Activated CD4-positive, alpha-beta T cell treated with anti-CD3 and anti-CD28 coated beads, Interleukin-2, amount 10 ng/mL, durations not matched to agents 24 days and 14 days (primary cell): ENCODE results near the gene TANK. TPM values are rescaled to one million over a fixed set of nuclear protein-coding genes. Genes with fewer than 3 reads are reported as not detected.
A peak's percentile ranks its signal among the peaks of the same experiment; 100 is the strongest.
"Not testable (repeated sequence)": the region's sequence is repeated elsewhere in the genome, so short reads cannot be mapped to it uniquely, and the experiment has no call there.

Experiments
- DNase-seq: peaks from one replicate; pipeline ENCODE4 v3.0.0; 2022
- H3K27ac Mint-ChIP-seq: one replicate; pipeline ENCODE4 v1.8.0; 2022; ENCODE audit warnings: mild to moderate bottlenecking, mixed read lengths
- H3K27me3 Mint-ChIP-seq: one replicate; pipeline ENCODE4 v1.8.0; 2022; ENCODE audit warnings: mixed read lengths
- H3K36me3 Mint-ChIP-seq: one replicate; pipeline ENCODE4 v1.8.0; 2022; ENCODE audit warnings: low read depth, mild to moderate bottlenecking, mixed read lengths
- H3K4me1 Mint-ChIP-seq: one replicate; pipeline ENCODE4 v1.8.0; 2021; ENCODE audit warnings: mixed read lengths
- H3K4me3 Mint-ChIP-seq: one replicate; pipeline ENCODE4 v1.8.0; 2022; ENCODE audit warnings: mild to moderate bottlenecking, moderate library complexity, mixed read lengths
- H3K9me3 Mint-ChIP-seq: one replicate; pipeline ENCODE4 v1.8.0; 2021; ENCODE audit warnings: mixed read lengths
- intact Hi-C: fragments of 100-400 bp; cut with micrococcal nuclease; formaldehyde crosslinking; loops from one replicate; pipeline ENCODE4 v1.15.1; 2023
- total RNA-seq: library from RNA; stranded (reverse); gene quantifications from 2 replicates; pipeline ENCODE4 v1.2.3, GENCODE V29; 2022

TANK gene
- total RNA-seq, 1 donor from 2014 or later, result 91.2 TPM

DNA sequence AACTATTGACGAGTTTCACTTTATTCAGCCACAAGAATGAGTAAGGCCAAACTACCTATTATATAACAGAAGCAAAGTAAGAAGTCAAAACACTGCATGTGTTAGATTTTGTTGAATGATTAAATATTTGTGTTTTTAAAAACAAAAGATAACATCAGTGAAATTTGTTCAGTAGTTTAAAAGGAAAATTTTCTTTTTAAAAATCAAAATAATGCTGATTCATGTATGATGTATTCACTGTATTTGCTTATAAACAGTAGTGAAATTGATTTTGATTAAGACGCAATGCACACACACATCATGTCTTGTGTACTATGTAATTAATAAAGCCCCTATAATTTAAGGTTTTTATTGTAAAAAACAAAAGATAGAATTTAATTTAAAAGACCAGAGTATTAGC lies 74.4 kb downstream of the TANK start:
- H3K9me3 Mint-ChIP-seq, result no peaks in the 10 kb centered on the region
- H3K36me3 Mint-ChIP-seq, result peaks cover 25% of the 10 kb centered on the region
- peaks cover 2% of the 10 kb centered on the region for H3K27me3 Mint-ChIP-seq
- H3K4me3 Mint-ChIP-seq, result no peak overlapping the region
- H3K27ac Mint-ChIP-seq, result no peak overlapping the region
- intact Hi-C loops, result no loop called here
- DNase-seq, result no peak
- peaks cover 27% of the 10 kb centered on the region for H3K4me1 Mint-ChIP-seq

DNA sequence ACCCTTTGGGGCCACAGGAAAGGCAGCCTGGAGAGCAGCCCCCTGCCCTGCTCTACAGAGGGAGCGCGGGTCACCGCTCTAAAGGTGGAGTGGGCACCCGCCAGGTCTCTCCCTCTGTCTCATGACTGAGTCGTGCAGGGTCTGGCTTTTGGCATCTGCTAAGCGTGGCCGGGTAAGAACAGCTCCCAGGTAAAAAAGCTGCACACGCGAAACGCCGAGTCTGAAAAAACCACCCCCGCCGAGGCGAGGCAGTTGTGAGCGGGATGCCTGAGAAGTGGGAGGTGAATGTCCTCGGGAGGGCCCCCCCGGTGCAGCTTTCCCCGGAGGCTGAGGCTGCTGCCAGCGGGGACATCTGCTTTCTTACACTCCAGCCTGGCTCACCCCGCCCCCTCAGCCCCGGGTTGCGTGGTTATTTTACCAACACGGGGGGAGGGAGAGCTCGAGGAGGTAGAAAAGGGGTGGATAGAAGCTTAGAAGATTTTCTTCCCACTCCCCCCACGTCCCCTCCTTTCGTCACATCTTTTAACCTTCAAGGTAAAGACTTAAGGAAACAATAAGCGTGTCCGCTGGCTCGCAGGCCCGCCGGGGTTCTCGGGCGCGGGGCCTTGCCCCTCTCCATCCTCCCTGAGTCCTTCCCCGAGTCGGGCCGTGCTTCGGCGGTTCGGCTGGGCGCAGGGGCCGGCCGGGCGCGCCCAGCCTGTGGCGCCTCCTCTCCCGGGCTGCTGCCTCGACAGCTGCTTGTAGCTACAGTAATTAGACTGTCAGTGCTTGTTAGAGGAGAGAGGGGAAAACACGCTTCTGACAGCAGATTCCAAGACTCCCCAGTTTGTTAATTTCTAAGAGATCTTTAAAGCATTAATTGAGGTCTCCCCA lies 77.4 kb downstream of the TANK start:
- Mint-ChIP-seq H3K27ac (peak overlapping the region; percentile 82), H3K4me3 (peak overlapping the region; percentile 92), H3K36me3 (peaks cover 13% of the 10 kb centered on the region), H3K27me3 (peaks cover 2% of the 10 kb centered on the region), H3K9me3 (no peaks in the 10 kb centered on the region), H3K4me1 (peaks cover 30% of the 10 kb centered on the region)
- DNase-seq, result peak; percentile 82
- intact Hi-C loops, result loop anchor here (1.0 to 2.0 kb wide), 2 partner anchors 15 to 36 kb away; no protein-coding TSS in a partner anchor

DNA sequence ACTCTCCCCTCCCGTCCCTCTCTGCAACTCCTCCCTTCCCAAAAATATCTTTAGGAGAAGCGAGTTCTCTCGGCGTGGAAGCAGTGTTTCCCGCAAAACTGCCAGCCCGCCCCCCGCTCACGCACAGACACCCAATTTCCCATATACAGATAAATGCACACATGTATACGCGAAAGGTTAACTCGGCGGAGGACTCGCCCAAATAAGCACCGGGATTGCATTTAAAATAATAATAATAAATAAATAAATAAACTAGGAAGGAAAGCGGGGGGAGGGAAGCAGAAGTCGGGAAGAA lies 78.0 kb downstream of the TANK start:
- peaks cover 13% of the 10 kb centered on the region for H3K36me3 Mint-ChIP-seq
- H3K27ac Mint-ChIP-seq, result peak overlapping the region; percentile 82
- H3K4me1 Mint-ChIP-seq, result peaks cover 36% of the 10 kb centered on the region
- H3K27me3 Mint-ChIP-seq, result peaks cover 2% of the 10 kb centered on the region
- peak overlapping the region; percentile 92 for H3K4me3 Mint-ChIP-seq
- intact Hi-C loops, result loop anchor here (1.0 kb wide), 1 partner anchor 35 kb away; no protein-coding TSS in a partner anchor
- no peak for DNase-seq
- H3K9me3 Mint-ChIP-seq, result no peaks in the 10 kb centered on the region

DNA sequence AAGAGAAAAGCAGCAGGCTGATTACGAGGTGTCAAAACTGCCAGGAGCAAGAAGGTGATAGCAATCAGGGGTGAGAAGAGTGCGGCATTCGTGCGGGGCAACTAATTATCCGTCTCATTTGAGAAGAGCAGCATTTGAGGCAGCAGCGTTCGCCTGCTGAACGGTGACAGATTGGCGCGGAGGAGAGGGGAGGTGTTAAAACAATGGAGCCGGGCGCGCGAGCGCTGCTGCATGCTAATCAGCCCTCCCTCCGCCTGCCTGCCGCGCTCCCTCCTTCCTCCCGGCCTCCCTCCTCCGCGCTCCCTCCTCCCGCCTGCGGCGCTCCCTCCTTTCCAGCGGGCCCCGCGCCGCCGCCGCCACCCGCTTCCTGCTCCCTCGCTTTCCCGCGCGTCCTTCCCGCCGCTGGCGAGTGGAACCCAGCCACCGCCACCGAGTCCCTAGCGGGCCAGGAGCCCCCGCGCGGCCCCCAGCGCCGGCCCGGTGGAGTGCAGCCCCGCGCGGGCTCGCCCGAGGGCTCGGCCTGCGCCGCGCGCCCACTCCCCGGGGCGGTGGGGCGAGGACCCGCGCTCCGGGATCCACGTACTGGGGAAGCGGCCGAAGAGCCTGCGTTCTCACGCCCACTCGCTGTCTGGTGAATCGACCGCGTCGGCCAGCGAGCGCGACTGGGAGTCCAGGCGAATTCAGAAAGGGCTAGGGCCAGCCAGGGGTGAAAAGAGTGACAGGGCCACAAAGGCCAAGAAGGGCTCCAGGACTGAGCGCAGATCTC lies 78.5 kb downstream of the TANK start:
- DNase-seq, result peak; percentile 87
- Mint-ChIP-seq H3K4me1 (peaks cover 41% of the 10 kb centered on the region), H3K27ac (peak overlapping the region; percentile 82), H3K4me3 (peak overlapping the region; percentile 92), H3K36me3 (peaks cover 13% of the 10 kb centered on the region), H3K9me3 (no peaks in the 10 kb centered on the region), H3K27me3 (peaks cover 2% of the 10 kb centered on the region)
- intact Hi-C loops, result loop anchor here (1.0 kb wide), 1 partner anchor 35 kb away; no protein-coding TSS in a partner anchor

DNA sequence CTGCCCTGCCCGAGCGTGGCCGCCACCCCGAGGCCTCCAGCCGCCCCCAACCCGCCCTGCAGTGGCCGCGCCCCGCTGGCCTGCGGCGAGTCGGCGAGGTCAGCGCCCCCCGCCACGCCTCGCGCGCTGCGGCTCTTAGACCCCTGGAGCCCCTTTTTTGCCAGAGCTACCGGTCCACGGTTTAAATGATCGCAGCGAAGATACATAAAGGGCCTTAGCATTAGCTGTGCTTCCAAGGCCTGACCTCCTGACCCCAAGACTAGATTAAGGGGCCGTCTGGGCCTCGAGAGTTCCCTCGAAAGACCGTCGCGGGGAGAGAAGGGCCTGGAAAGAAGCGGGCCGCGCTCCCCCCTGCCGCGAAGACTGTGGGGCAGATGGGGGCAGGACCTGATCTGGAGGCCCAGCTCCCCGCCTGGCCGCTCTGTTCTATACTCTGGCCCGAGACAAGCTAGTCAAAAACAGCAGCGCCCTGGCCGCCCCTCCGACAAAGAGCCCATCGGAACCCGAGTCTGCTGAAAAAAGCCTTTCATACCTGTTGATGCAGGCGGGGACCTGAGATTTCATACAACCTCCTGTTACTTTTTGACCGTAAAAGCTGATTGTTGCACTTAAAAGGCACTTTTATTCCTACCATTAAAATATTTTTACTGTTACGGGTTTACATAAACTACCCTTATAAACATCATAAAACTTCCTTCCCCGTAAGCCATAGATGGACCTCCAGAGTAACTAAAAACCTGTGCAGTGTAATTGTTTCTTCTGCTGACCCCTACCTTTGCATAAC lies 79.3 kb downstream of the TANK start:
- Mint-ChIP-seq H3K4me1 (peaks cover 45% of the 10 kb centered on the region), H3K9me3 (no peaks in the 10 kb centered on the region), H3K36me3 (peaks cover 10% of the 10 kb centered on the region), H3K27me3 (peaks cover 2% of the 10 kb centered on the region), H3K27ac (no peak overlapping the region), H3K4me3 (peak overlapping the region; percentile 26)
- intact Hi-C loops, result loop anchor here (10.0 kb wide), 2 partner anchors 825 to 1335 kb away; partner anchors contain the start of gene LY75
- DNase-seq, result peak; percentile 55

DNA sequence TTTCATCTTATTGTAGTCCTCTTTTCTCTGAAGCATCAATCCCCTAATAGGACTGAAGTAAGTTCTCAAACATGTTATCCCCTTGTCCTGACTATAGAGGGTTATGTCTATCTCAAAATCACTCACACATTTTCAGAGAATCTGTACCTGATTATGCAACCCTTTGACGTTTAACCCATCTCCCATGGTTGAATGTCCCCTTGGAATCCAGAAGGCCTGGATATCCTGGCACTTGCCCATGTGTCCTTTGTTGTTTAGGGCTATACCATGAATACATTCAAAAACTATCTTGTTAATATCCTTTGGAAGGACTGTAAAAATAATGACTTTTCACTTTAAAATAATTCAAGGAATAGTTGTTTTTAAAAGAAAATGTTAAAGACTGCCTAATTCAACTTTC lies 81.7 kb downstream of the TANK start:
- no peak overlapping the region for H3K4me3 Mint-ChIP-seq
- no peak overlapping the region for H3K27ac Mint-ChIP-seq
- intact Hi-C loops, result loop anchor here (2.0 to 10.0 kb wide), 3 partner anchors 105 to 1337 kb away; partner anchors contain the start of gene LY75
- peaks cover 2% of the 10 kb centered on the region for H3K27me3 Mint-ChIP-seq
- H3K4me1 Mint-ChIP-seq, result peaks cover 50% of the 10 kb centered on the region
- peak; percentile 54 for DNase-seq
- peaks cover 13% of the 10 kb centered on the region for H3K36me3 Mint-ChIP-seq
- no peaks in the 10 kb centered on the region for H3K9me3 Mint-ChIP-seq

DNA sequence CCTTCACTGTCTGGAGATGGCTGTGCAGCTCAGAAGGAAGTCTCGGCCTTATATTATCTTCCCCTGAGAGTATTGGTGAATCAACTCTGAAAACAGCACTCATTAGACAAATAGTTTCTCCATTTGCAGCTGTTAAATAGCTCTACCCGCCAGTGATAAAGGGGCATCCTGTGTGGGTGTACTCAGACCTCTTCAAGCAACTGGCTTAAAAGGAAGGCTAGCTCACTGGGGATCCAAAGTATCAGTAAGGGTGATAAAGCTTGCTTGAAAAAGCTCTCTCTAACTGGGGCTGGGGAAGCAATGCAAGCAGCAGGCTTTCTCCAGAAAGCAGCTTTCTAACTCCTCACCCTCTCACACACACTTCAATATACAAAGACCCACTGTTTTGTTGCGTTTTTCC lies 83.1 kb downstream of the TANK start:
- Mint-ChIP-seq H3K4me3 (peak overlapping the region; percentile 94), H3K4me1 (peaks cover 47% of the 10 kb centered on the region), H3K27ac (peak overlapping the region; percentile 97), H3K36me3 (peaks cover 17% of the 10 kb centered on the region), H3K9me3 (no peaks in the 10 kb centered on the region), H3K27me3 (no peaks in the 10 kb centered on the region)
- intact Hi-C loops, result loop anchor here (2.0 to 10.0 kb wide), 3 partner anchors 107 to 1339 kb away; partner anchors contain the start of gene LY75
- peak; percentile 66 for DNase-seq

DNA sequence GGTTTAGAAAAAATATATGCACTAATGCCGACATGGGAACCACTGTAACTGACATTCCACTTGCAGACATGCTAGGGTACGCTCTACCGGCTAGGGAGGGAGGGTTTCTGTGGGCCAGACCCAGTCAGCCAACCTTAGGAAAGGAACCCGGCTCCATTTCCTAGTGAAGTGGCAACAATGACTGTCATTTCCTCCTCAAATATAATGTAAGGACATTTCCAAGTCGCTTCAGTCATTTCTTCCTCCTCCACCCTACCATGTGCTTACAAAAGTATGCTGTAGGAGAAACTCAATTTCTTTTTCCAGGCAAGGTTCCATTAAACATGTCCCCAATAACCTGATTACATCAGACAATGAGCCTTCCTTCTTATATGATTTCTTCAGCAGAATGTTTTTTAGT lies 83.7 kb downstream of the TANK start:
- Mint-ChIP-seq H3K4me1 (peaks cover 43% of the 10 kb centered on the region), H3K27me3 (no peaks in the 10 kb centered on the region), H3K9me3 (no peaks in the 10 kb centered on the region), H3K4me3 (peak overlapping the region; percentile 94), H3K36me3 (peaks cover 17% of the 10 kb centered on the region), H3K27ac (peak overlapping the region; percentile 97)
- intact Hi-C loops, result loop anchor here (1.0 to 10.0 kb wide), 7 partner anchors 64 to 1339 kb away; partner anchors contain the start of genes LY75 and PSMD14
- peak; percentile 70 for DNase-seq

DNA sequence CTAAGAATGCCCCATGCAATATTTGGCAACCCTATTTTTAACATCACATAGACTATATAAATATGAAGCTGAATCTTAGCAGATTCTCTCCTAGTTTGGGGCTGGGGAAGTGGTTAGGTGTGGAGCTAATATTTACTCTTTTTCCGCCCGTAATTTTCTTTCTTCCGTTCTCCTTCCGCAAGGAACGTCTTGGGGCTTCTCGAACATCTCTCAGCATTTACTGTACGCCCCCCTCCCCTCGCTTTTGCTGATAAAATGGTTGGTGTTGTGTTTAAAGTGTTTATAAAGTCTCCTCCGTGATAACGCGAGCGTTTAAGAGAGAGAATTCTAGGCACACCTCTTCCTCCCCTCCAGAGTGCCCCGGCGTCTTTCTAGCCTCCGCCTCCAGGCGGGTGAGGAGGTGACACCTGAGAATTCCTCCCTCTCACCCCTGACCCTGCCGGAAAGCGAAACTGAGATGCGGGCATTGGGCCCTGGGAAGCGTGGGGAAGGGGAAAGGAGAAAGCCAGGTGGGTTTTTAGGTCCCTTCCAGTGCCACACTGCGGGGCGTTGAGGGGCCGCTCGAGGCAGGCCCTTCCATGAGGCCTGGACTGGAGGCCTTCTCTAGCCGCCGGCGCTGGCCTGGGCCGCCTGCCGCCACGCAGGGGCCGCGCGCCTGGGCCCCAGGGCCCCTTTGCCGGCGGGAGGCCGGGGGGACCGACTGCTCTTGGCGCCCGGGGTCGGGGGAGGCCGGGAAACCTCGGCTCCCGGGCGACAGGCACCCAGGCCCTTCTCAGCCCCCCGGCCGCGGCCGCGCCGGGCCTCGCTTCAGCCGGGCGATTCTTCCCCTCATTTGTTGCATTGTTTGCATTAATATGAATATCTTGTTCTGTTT lies 84.4 kb downstream of the TANK start:
- not testable (repeated sequence) for H3K27me3 Mint-ChIP-seq, H3K9me3 Mint-ChIP-seq
- intact Hi-C loops, result loop anchor here (1.0 to 10.0 kb wide), 6 partner anchors 64 to 1340 kb away; partner anchors contain the start of genes LY75 and PSMD14
- H3K4me3 Mint-ChIP-seq, result peak overlapping the region; percentile 94
- H3K36me3 Mint-ChIP-seq, result peaks cover 17% of the 10 kb centered on the region
- peak overlapping the region; percentile 97 for H3K27ac Mint-ChIP-seq
- peaks cover 45% of the 10 kb centered on the region for H3K4me1 Mint-ChIP-seq
- peak; percentile 93 for DNase-seq

DNA sequence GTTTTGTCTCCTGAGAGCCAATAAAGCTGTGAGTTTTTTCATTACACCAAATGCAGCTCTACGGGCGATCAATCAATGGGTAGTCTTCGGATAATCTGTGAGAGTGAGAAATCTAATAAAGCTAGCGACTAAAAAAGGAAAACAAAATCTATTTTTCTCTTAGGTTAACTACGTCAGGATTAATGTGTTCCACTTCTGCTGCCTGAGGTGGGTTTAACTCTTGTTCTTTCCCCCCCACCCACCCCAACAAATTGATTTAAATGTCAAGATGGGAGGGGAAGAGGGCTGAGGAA lies 85.0 kb downstream of the TANK start:
- H3K27ac Mint-ChIP-seq, result peak overlapping the region; percentile 95
- H3K27me3 Mint-ChIP-seq, result no peaks in the 10 kb centered on the region
- peaks cover 17% of the 10 kb centered on the region for H3K36me3 Mint-ChIP-seq
- peak overlapping the region; percentile 93 for H3K4me3 Mint-ChIP-seq
- H3K9me3 Mint-ChIP-seq, result no peaks in the 10 kb centered on the region
- DNase-seq, result no peak
- intact Hi-C loops, result loop anchor here (2.0 to 10.0 kb wide), 3 partner anchors 710 to 1340 kb away; partner anchors contain the start of gene LY75
- peaks cover 45% of the 10 kb centered on the region for H3K4me1 Mint-ChIP-seq

DNA sequence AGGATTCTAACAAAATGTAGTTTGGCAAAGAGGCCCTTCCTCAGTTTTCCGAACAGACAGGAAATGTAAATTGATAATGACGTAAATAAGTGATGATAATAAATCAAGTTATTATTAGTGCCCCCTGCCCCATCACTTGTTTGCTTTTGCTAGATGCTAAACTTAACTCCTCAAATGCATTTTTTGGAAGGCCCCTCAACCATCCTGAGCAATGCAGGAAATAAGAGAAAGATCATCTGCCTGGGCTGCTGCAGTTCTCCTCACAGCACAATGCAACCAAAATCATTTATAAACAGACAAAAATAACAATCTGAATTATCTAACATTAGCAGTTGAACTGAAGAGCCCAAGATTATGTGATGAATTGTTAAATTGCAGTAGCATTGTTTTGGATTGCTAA lies 85.4 kb downstream of the TANK start:
- peaks cover 17% of the 10 kb centered on the region for H3K36me3 Mint-ChIP-seq
- H3K4me3 Mint-ChIP-seq, result peak overlapping the region; percentile 93
- H3K4me1 Mint-ChIP-seq, result peaks cover 45% of the 10 kb centered on the region
- peak overlapping the region; percentile 95 for H3K27ac Mint-ChIP-seq
- H3K27me3 Mint-ChIP-seq, result no peaks in the 10 kb centered on the region
- peak; percentile 54 for DNase-seq
- no peaks in the 10 kb centered on the region for H3K9me3 Mint-ChIP-seq
- intact Hi-C loops, result loop anchor here (2.0 to 10.0 kb wide), 3 partner anchors 709 to 1341 kb away; partner anchors contain the start of gene LY75

DNA sequence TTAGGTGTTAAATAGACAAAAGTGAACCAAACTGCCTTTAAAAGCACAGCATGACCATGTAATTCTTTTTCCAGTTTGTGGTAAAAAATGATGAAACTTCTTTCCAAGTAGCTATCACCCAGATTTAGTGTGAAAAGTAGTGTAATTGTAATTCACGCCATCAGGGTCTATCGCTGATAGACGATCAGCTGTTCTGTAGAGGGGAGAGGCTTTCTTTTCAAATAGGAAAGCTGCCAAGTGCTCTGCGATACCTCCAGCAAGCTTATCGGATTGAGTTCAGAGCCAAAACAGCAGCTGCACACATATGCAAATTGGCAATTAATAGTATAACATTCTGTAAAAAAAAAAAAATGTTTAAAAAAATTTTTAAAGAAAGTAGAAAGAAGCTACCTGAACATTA lies 86.1 kb downstream of the TANK start:
- H3K27ac Mint-ChIP-seq, result peak overlapping the region; percentile 25
- H3K4me1 Mint-ChIP-seq, result peaks cover 48% of the 10 kb centered on the region
- no peaks in the 10 kb centered on the region for H3K27me3 Mint-ChIP-seq

More for the DNA sequence above, 86.1 kb downstream of the TANK start:
- peaks cover 17% of the 10 kb centered on the region for H3K36me3 Mint-ChIP-seq
- intact Hi-C loops, result loop anchor here (10.0 kb wide), 2 partner anchors 819 to 1341 kb away; partner anchors contain the start of gene LY75
- H3K4me3 Mint-ChIP-seq, result peak overlapping the region; percentile 93
- DNase-seq, result peak; percentile 50
- no peaks in the 10 kb centered on the region for H3K9me3 Mint-ChIP-seq
